ENCODE measurements around the gene MYO1F.

GRCh38 chr19:8482696-8483095, 94.5 kb downstream of the MYO1F start:
- TF ChIP-seq CTCF (IDR thresholded peaks at IDR 0.05) (no peak), POLR2A (IDR thresholded peaks at IDR 0.05) (no peak)
